BE2C (cell line): ENCODE measurements around the gene STAM.

ENCODE experiments used
- DNase-seq: peaks from one replicate; pipeline ENCODE4 v3.0.0-alpha.2; 2020
- H3K27me3 ChIP-seq: fragments of 250-450 bp; sonication (Bioruptor Pico); 2 replicates; pipeline ENCODE4 v1.5.1; 2020; ENCODE audit warnings: mild to moderate bottlenecking
- H3K36me3 ChIP-seq: fragments of 250-450 bp; sonication (Bioruptor Pico); 2 replicates; pipeline ENCODE4 v1.5.1; 2020; ENCODE audit warnings: mild to moderate bottlenecking
- H3K4me1 ChIP-seq: fragments of 250-450 bp; sonication (Bioruptor Pico); 2 replicates; pipeline ENCODE4 v1.5.1; 2020
- H3K4me3 ChIP-seq: 2 replicates; pipeline ENCODE4 v1.5.1; 2011; ENCODE audit warnings: low read depth, low read length
- H3K9me3 ChIP-seq: fragments of 250-450 bp; sonication (Bioruptor Pico); 2 replicates; pipeline ENCODE4 v1.5.1; 2020
- CTCF ChIP-seq: IDR thresholded peaks from 2 replicates; pipeline ENCODE4 v1.5.1; 2012; ENCODE audit warnings: mild to moderate bottlenecking, low read depth, low read length

STAM gene

GRCh38 chr10:17751781-17752445, 108.0 kb downstream of the STAM start, which contains the start of gene TMEM236:
Gene TMEM236 (plus strand): TSS chr10:17752201. CDS start chr10:17752296, 95 bp downstream.
- no peak within 1 kb of the TSS for H3K4me3 ChIP-seq
- DNase-seq: no peak
- H3K9me3 ChIP-seq: no peaks in the 10 kb centered on the region
- TF ChIP-seq CTCF: no peak
- no peaks in the 10 kb centered on the region for H3K27me3 ChIP-seq
- H3K4me1 ChIP-seq: no peaks in the 10 kb centered on the region
- H3K36me3 ChIP-seq: no peaks in the 10 kb centered on the region

- Histone ChIP-seq H3K4me1 (no peaks in the 10 kb centered on the region), H3K4me3 (no peak overlapping the region), H3K36me3 (no peaks in the 10 kb centered on the region), H3K27me3 (no peaks in the 10 kb centered on the region), H3K9me3 (no peaks in the 10 kb centered on the region)
- DNase-seq: no peak
- no peak for TF ChIP-seq CTCF
Observed at GRCh38 chr10:17756557-17757217, 112.7 kb downstream of the STAM start.

GRCh38 chr10:17758200-17758599, 114.2 kb downstream of the STAM start:
- Histone ChIP-seq H3K36me3 (no peaks in the 10 kb centered on the region), H3K4me3 (no peak overlapping the region), H3K27me3 (no peaks in the 10 kb centered on the region), H3K4me1 (no peaks in the 10 kb centered on the region), H3K9me3 (no peaks in the 10 kb centered on the region)
- no peak for DNase-seq
- no peak for TF ChIP-seq CTCF

GRCh38 chr10:17758896-17759295, 114.9 kb downstream of the STAM start:
- no peaks in the 10 kb centered on the region for H3K4me1 ChIP-seq
- no peaks in the 10 kb centered on the region for H3K36me3 ChIP-seq
- H3K9me3 ChIP-seq: no peaks in the 10 kb centered on the region
- no peaks in the 10 kb centered on the region for H3K27me3 ChIP-seq
- DNase-seq: no peak
- no peak overlapping the region for H3K4me3 ChIP-seq
- TF ChIP-seq CTCF: no peak

- Histone ChIP-seq H3K4me3 (no peak overlapping the region), H3K4me1 (no peaks in the 10 kb centered on the region), H3K36me3 (no peaks in the 10 kb centered on the region), H3K9me3 (no peaks in the 10 kb centered on the region), H3K27me3 (no peaks in the 10 kb centered on the region)
- DNase-seq: no peak
- no peak for TF ChIP-seq CTCF
Observed at GRCh38 chr10:17764142-17764541, 120.2 kb downstream of the STAM start.

GRCh38 chr10:17765602-17766001, 121.7 kb downstream of the STAM start:
- no peak for TF ChIP-seq CTCF
- Histone ChIP-seq H3K27me3 (no peaks in the 10 kb centered on the region), H3K36me3 (no peaks in the 10 kb centered on the region), H3K4me1 (no peaks in the 10 kb centered on the region), H3K4me3 (no peak overlapping the region), H3K9me3 (no peaks in the 10 kb centered on the region)
- no peak for DNase-seq
